Nephron (organoid): Measurements from ENCODE around the gene IRX3.

ENCODE experiments used
- H3K27ac Mint-ChIP-seq, 3 experiments: 2 replicates each; pipeline ENCODE4 v1.8.0; 2020; ENCODE audit warnings: mixed read lengths in 3 of 3, mild to moderate bottlenecking in 2 of 3, moderate library complexity in 1 of 3
- H3K27me3 Mint-ChIP-seq: 2 replicates; pipeline ENCODE4 v1.8.0; 2021; ENCODE audit warnings: low read depth, mild to moderate bottlenecking, moderate library complexity, mixed read lengths
- H3K36me3 Mint-ChIP-seq: 2 replicates; pipeline ENCODE4 v1.8.0; 2020; ENCODE audit warnings: low read depth, mixed read lengths
- H3K4me1 Mint-ChIP-seq: 2 replicates; pipeline ENCODE4 v1.8.0; 2020; ENCODE audit warnings: mixed read lengths
- H3K4me3 Mint-ChIP-seq, 3 experiments: 2 replicates each; pipeline ENCODE4 v1.8.0; 2020; ENCODE audit warnings: mild to moderate bottlenecking in 3 of 3, mixed read lengths in 3 of 3, moderate library complexity in 2 of 3
- H3K9me3 Mint-ChIP-seq: 2 replicates; pipeline ENCODE4 v1.8.0; 2020; ENCODE audit warnings: mixed read lengths
- CTCF ChIP-seq, 3 experiments: fragments of 200-600 bp; sonication (generic); IDR thresholded peaks; one replicate each; pipeline ENCODE4 v1.5.0; 2021; ENCODE audit warnings: antibody characterized with exemption in 3 of 3; ENCODE audit not compliant: unreplicated experiment in 3 of 3

The IRX3 gene

GRCh38 chr16:54289242-54289944 lies 2.8 kb upstream of the IRX3 start:
- peaks cover 94% of the 10 kb centered on the region for H3K27me3 Mint-ChIP-seq
- peak overlapping the region; percentile 64 to 79 (median 72) for H3K4me3 Mint-ChIP-seq
- H3K4me1 Mint-ChIP-seq, result peaks cover 25% of the 10 kb centered on the region
- H3K9me3 Mint-ChIP-seq, result peaks cover 2% of the 10 kb centered on the region
- peaks cover 4% of the 10 kb centered on the region for H3K36me3 Mint-ChIP-seq
- TF ChIP-seq CTCF (IDR thresholded peaks at IDR 0.05; ENCODE audit: unreplicated experiment in 3 of 3), result no peak
- H3K27ac Mint-ChIP-seq, result no peak overlapping the region

GRCh38 chr16:54288835-54289241 lies 2.3 kb upstream of the IRX3 start:
- TF ChIP-seq CTCF (IDR thresholded peaks at IDR 0.05; ENCODE audit: unreplicated experiment in 3 of 3), result no peak
- Mint-ChIP-seq H3K9me3 (no peaks in the 10 kb centered on the region), H3K27me3 (peaks cover 93% of the 10 kb centered on the region), H3K36me3 (peaks cover 5% of the 10 kb centered on the region), H3K4me1 (peaks cover 25% of the 10 kb centered on the region), H3K27ac (no peak overlapping the region), H3K4me3 (peak overlapping the region in 1 of 3 experiments; percentile 50)

GRCh38 chr16:54288030-54288834 lies 1.6 kb upstream of the IRX3 start:
- peak overlapping the region; percentile 76 to 79 (median 77) for H3K4me3 Mint-ChIP-seq

GRCh38 chr16:54287131-54288029 lies 793 bp upstream of the IRX3 start:
- no peak overlapping the region for H3K27ac Mint-ChIP-seq
- H3K4me1 Mint-ChIP-seq, result peaks cover 36% of the 10 kb centered on the region
- peaks cover 93% of the 10 kb centered on the region for H3K27me3 Mint-ChIP-seq
- peak overlapping the region; percentile 79 to 82 (median 80) for H3K4me3 Mint-ChIP-seq
- no peak for TF ChIP-seq CTCF (IDR thresholded peaks at IDR 0.05; ENCODE audit: unreplicated experiment in 3 of 3)
- no peaks in the 10 kb centered on the region for H3K9me3 Mint-ChIP-seq
- peaks cover 15% of the 10 kb centered on the region for H3K36me3 Mint-ChIP-seq

More at GRCh38 chr16:54288030-54288834, 1.6 kb upstream of the IRX3 start:
- Mint-ChIP-seq H3K27ac (no peak overlapping the region), H3K36me3 (peaks cover 11% of the 10 kb centered on the region), H3K4me1 (peaks cover 32% of the 10 kb centered on the region), H3K9me3 (no peaks in the 10 kb centered on the region), H3K27me3 (peaks cover 93% of the 10 kb centered on the region)
- TF ChIP-seq CTCF (IDR thresholded peaks at IDR 0.05; ENCODE audit: unreplicated experiment in 3 of 3), result no peak

GRCh38 chr16:54286090-54286365 lies 559 bp downstream of the IRX3 start:
- H3K27me3 Mint-ChIP-seq, result peaks cover 93% of the 10 kb centered on the region
- H3K36me3 Mint-ChIP-seq, result peaks cover 18% of the 10 kb centered on the region
- H3K27ac Mint-ChIP-seq, result peak overlapping the region in 1 of 3 experiments; percentile 85
- H3K4me1 Mint-ChIP-seq, result peaks cover 41% of the 10 kb centered on the region
- no peaks in the 10 kb centered on the region for H3K9me3 Mint-ChIP-seq
- no peak for TF ChIP-seq CTCF (IDR thresholded peaks at IDR 0.05; ENCODE audit: unreplicated experiment in 3 of 3)
- H3K4me3 Mint-ChIP-seq, result peak overlapping the region; percentile 87 to 89 (median 87)
